Vagina (tissue), 2 donors: ENCODE measurements around the gene PCARE.

Experiments used
- CTCF ChIP-seq, 3 experiments: fragments of 450-650 bp in 2 of 3; fragments of 200-600 bp in 1 of 3; sonication (generic) in 1 of 3; IDR thresholded peaks; one replicate each; pipeline ENCODE4 v1.5.1; 2017 to 2019; ENCODE audit warnings: antibody characterized with exemption in 3 of 3, mild to moderate bottlenecking in 2 of 3, moderate library complexity in 2 of 3
- POLR2A ChIP-seq, 2 donors: fragments of 450-650 bp; IDR thresholded peaks; one replicate each; pipeline ENCODE4 v1.6.1; 2017; ENCODE audit warnings: antibody characterized with exemption in 2 of 2, mild to moderate bottlenecking in 2 of 2, moderate library complexity in 2 of 2

DNA sequence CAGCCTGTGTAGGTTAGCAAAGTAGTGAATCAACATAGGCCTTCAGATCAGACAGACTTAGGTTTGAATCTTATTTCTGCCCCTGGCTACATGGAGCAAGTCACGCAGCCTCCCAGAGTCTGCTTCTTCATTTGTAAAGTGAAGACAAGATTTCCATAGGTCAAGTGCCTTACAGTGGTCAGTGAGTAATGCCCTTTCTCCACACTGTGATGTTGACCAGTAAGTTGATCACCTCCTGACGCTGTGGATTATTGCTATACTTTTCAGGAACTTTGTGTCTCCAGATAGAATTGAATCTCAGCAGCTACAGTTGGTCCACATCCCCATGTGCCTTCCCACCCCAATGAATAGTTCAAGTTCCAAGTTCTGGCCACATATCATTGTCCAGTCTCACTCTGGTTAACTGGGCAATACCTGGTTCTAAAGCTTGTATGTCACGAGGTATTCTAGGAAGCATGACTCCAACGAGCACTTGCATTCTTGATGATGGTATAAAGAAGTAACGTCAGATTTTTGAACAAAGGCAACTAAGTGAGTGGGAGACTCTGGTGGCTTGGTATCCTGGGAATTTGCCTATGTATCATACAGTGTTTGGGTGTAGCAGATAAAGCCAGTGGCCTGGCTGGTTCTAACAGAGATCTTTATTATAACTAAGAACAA lies 38.8 kb upstream of the PCARE start:
- TF ChIP-seq CTCF (IDR thresholded peaks at IDR 0.05), result no peak
- TF ChIP-seq POLR2A (IDR thresholded peaks at IDR 0.05), result no peak
